B cell (primary cell): ENCODE results near the gene RILPL2.

ENCODE experiments used
- CTCF ChIP-seq: fragments of 200-600 bp; IDR thresholded peaks from one replicate; pipeline ENCODE4 v1.8.0; 2022; ENCODE audit warnings: antibody characterized with exemption, mild to moderate bottlenecking
- EZH2 ChIP-seq: IDR thresholded peaks from 2 replicates; pipeline ENCODE4 v1.6.1; 2012; ENCODE audit warnings: borderline replicate concordance, low read depth, mild to moderate bottlenecking, moderate library complexity, low read length; ENCODE audit not compliant: insufficient read depth, poor library complexity, severe bottlenecking

DNA sequence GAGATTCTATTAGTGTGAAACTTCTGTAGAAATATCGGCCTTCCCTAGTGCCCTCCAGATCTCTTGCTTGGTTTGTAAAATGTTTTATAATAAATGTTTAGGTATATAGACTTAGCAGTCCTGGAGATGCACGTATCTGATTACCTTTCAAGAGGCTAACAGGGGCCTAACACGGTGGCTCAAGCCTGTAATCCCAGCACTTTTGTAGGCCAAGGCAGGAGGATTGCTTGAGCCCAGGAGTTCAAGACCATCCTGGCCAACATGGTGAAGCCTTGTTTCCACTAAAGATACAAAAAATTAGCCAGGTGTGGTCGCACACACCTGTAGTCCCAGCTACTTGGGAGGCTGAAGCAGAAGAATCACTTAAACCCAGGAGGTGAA is 9.8 kb upstream of the RILPL2 start:
- TF ChIP-seq CTCF (no peak), EZH2 (no peak)
